ENCODE measurements around the gene ORC2. TPM values are rescaled to one million over a fixed set of nuclear protein-coding genes. Genes with fewer than 3 reads are reported as not detected.
A peak's percentile ranks its signal among the peaks of the same experiment; 100 is the strongest.

ORC2 gene
- total and polyA plus RNA-seq, 4 donors: 5.6 to 35.6 (median 20.4) TPM

DNA sequence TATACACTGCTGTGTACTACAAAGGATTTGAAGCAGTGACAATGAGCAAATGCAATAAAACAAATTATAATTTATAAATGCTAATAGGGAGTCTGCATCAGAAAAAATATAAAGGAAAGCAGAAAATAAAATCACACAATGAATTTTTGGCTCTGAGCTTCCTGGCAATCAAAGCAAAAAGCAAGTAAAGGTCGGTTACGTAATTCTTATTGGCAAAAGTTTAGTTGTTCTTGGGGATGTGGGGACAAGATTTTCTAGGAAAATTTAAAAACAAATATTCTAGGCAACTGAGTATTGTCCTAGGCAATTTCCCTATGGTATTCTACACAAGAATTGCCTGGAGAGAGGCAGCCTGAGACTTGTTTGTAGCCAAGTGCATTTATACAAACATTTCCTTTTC, 1.8 kb downstream of the ORC2 start:
- peaks cover 0 to 8% of the 10 kb centered on the region in 2 donors for H3K4me1 ChIP-seq (ENCODE audit: control insufficient read depth in 1 of 2, insufficient read depth in 2 of 2, low read length in 2 of 2)

DNA sequence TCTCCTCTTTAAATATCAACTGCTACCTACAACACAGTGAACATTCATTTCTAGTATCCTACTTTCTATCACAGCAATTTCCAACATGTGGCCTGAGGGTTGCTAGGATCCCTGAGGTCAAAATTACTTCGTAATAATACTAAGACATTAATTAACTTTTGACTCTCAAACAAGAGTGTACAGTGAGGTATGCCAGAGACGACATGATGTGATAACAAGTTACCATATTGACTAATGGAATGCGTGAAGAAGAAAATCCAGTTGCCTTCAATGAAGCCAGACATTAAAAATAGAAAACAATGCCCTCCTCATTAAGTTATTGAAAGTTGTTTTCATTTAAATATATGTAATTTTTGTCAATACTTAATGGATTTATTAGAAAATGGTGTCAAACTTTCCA, 13.1 kb downstream of the ORC2 start:
- 85% methylated on average over 3 of the region's 3 CpGs for WGBS, 2 donors
- intact Hi-C loops (cut with DNase I): no loop called here
- Histone ChIP-seq H3K4me3 (ENCODE audit: low read length in 2 of 2) (no peak overlapping the region), H3K27ac (ENCODE audit: low read depth in 1 of 2, low read length in 2 of 2) (no peak overlapping the region), H3K36me3 (ENCODE audit: control insufficient read depth in 1 of 2, insufficient read depth in 2 of 2, low read length in 1 of 2) (peaks cover 3% of the 10 kb centered on the region in 2 donors), H3K4me1 (ENCODE audit: control insufficient read depth in 1 of 2, insufficient read depth in 2 of 2, low read length in 2 of 2) (no peaks in the 10 kb centered on the region), H3K27me3 (ENCODE audit: control insufficient read depth in 1 of 2, insufficient read depth in 2 of 2, low read length in 1 of 2) (no peaks in the 10 kb centered on the region), H3K9me3 (ENCODE audit: control insufficient read depth, low read length) (no peaks in the 10 kb centered on the region)
- DNase-seq: no peak
- no peak for ATAC-seq (ENCODE audit: low FRiP score)

More for the DNA sequence above, 1.8 kb downstream of the ORC2 start:
- Histone ChIP-seq H3K27ac (ENCODE audit: low read depth in 1 of 2, low read length in 2 of 2) (no peak overlapping the region), H3K4me3 (ENCODE audit: low read length in 2 of 2) (no peak overlapping the region), H3K27me3 (ENCODE audit: control insufficient read depth in 1 of 2, insufficient read depth in 2 of 2, low read length in 1 of 2) (no peaks in the 10 kb centered on the region), H3K9me3 (ENCODE audit: control insufficient read depth, low read length) (no peaks in the 10 kb centered on the region), H3K36me3 (ENCODE audit: control insufficient read depth in 1 of 2, insufficient read depth in 2 of 2, low read length in 1 of 2) (no peaks in the 10 kb centered on the region)
- 1 to 7% methylated on average over 2 of the region's 2 CpGs for WGBS, 2 donors
- no peak for DNase-seq
- intact Hi-C loops (cut with DNase I): loop anchor here in 1 of 2 donors (10.0 kb wide), 1 partner anchor 247 kb away; no protein-coding TSS in a partner anchor
- ATAC-seq (ENCODE audit: low FRiP score): no peak

DNA sequence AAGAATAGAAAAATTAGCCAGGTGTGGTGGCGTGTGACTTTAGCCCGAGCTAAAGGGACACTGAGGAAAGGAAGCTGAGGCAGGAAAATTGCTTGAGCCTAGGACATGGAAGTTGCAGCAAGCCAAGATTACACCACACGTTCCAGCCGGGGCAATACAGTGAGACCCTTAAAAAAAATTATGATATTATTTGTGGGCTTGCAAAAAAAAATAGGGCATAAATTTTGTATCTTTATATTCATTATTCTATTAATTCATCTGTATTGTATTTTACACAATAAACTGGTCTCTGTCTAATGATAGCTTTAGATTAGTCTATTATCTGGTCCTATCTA, 18.1 kb downstream of the ORC2 start:
- Histone ChIP-seq H3K4me3 (ENCODE audit: low read length in 2 of 2) (no peak overlapping the region), H3K9me3 (ENCODE audit: control insufficient read depth, low read length) (no peaks in the 10 kb centered on the region), H3K27me3 (ENCODE audit: control insufficient read depth in 1 of 2, insufficient read depth in 2 of 2, low read length in 1 of 2) (no peaks in the 10 kb centered on the region), H3K27ac (ENCODE audit: low read depth in 1 of 2, low read length in 2 of 2) (no peak overlapping the region), H3K4me1 (ENCODE audit: control insufficient read depth in 1 of 2, insufficient read depth in 2 of 2, low read length in 2 of 2) (no peaks in the 10 kb centered on the region), H3K36me3 (ENCODE audit: control insufficient read depth in 1 of 2, insufficient read depth in 2 of 2, low read length in 1 of 2) (peaks cover 2 to 3% of the 10 kb centered on the region in 2 donors)
- ATAC-seq (ENCODE audit: low FRiP score) (no peak), DNase-seq (no peak)
- WGBS, 2 donors: 93% methylated on average over 4 of the region's 4 CpGs
- intact Hi-C loops (cut with DNase I): no loop called here

DNA sequence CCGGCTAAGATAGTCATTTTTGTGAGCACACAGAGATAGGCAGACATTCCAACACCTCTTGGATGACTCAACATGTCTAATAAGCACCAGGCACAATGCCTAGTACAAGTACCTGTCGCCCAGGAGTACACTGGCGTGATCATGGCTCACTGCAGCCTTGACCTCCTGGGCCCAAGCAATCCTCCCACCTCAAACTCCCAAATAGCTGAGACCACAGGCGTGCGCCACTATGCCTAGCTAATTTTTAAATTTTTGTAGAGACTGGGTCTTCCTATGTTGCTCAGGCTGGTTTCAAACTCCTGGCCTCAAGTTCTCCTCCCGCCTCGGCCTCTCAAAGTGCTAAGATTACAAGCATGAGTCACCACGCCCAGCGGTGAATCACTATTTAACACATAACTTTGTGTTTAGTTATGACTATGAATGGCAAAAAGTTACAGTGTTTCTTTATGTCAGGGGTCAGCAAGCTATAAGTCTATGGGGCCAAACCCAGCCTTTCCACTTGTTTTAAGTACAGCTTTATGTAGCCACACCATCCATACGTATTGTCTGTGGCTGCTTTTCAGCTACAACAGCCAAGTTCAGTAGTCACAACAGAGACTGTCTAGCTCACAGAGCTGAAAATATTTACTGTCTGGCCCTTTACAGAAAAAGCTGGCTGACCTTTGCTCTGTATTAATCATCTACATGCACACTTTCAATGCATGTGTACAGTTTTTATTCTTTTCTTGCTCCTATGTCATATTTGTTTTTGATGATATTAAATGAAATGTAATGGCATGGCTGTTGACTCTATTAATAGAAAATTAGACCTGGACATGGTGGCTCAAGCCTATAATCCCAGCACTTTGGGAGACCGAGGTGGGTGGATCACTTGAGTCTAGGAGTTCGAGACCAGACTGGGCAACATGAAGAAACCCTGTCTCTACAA, 18.7 kb downstream of the ORC2 start:
- peak in 1 of 2 donors; percentile 48 for DNase-seq
- H3K27ac ChIP-seq (ENCODE audit: low read depth in 1 of 2, low read length in 2 of 2): no peak overlapping the region
- no peaks in the 10 kb centered on the region for H3K4me1 ChIP-seq (ENCODE audit: control insufficient read depth in 1 of 2, insufficient read depth in 2 of 2, low read length in 2 of 2)
- ATAC-seq (ENCODE audit: low FRiP score): no peak
- WGBS, 2 donors: 84 to 85% methylated on average over 12 of the region's 12 CpGs
- intact Hi-C loops (cut with DNase I): no loop called here
- no peaks in the 10 kb centered on the region for H3K9me3 ChIP-seq (ENCODE audit: control insufficient read depth, low read length)
- H3K4me3 ChIP-seq (ENCODE audit: low read length in 2 of 2): no peak overlapping the region
- H3K36me3 ChIP-seq (ENCODE audit: control insufficient read depth in 1 of 2, insufficient read depth in 2 of 2, low read length in 1 of 2): peaks cover 2 to 5% of the 10 kb centered on the region in 2 donors
- H3K27me3 ChIP-seq (ENCODE audit: control insufficient read depth in 1 of 2, insufficient read depth in 2 of 2, low read length in 1 of 2): no peaks in the 10 kb centered on the region

DNA sequence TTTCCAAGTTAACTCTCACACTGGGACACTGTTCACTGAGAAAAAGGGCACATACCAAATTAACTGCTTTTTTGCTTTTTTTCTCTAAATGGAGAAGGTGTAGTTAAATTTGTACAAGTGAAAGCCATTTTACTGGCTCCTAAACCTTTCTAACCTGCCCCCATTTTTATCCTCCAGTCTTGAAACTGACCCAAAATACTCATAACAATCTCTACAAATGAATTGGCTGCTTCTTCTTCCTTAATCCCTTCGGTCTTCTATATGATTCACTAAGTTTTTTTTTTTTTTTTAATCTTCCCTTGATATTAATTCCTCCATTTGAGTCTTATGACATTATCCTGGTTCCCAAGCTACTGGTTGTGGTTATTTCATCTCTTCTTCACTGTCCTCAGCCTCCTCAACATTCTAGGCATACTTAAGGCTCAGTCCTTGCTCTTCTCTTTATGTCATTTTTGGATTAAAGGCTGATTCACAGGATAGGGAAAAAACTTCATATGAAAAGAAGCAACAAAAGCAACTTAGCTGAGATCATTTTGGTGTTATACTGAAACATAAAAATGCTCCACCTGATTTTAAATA, 19.8 kb downstream of the ORC2 start:
- 80 to 86% methylated on average over 1 of the region's 1 CpG for WGBS, 2 donors
- intact Hi-C loops (cut with DNase I): no loop called here
- DNase-seq: no peak

DNA sequence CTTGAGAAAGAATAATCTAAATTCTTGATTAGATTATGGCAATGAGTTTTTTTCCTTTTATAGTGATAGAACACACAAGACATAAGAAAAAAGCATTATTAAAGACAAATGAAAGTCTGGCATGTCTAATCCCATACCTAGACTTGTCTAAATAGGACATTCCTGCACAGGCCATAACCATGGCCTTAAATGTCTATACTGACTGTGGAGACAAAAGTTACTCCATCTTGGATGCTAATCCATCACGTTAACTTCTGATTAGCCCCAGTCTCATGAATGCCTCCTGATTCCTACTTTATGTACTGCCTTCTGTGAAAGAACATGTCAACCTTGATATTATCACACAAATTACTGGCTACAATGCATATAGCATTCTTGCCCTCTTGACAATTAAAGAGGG, 23.6 kb downstream of the ORC2 start:
- peaks cover 6 to 10% of the 10 kb centered on the region in 2 donors for H3K36me3 ChIP-seq (ENCODE audit: control insufficient read depth in 1 of 2, insufficient read depth in 2 of 2, low read length in 1 of 2)
- intact Hi-C loops (cut with DNase I): no loop called here
- 93% methylated on average over 1 of the region's 1 CpG for WGBS, 2 donors
- H3K4me1 ChIP-seq (ENCODE audit: control insufficient read depth in 1 of 2, insufficient read depth in 2 of 2, low read length in 2 of 2): no peaks in the 10 kb centered on the region
- H3K9me3 ChIP-seq (ENCODE audit: control insufficient read depth, low read length): no peaks in the 10 kb centered on the region
- H3K27me3 ChIP-seq (ENCODE audit: control insufficient read depth in 1 of 2, insufficient read depth in 2 of 2, low read length in 1 of 2): no peaks in the 10 kb centered on the region
- no peak overlapping the region for H3K27ac ChIP-seq (ENCODE audit: low read depth in 1 of 2, low read length in 2 of 2)
- no peak for DNase-seq
- no peak for ATAC-seq (ENCODE audit: low FRiP score)
- H3K4me3 ChIP-seq (ENCODE audit: low read length in 2 of 2): no peak overlapping the region

More for the DNA sequence above, 19.8 kb downstream of the ORC2 start:
- H3K27ac ChIP-seq (ENCODE audit: low read depth in 1 of 2, low read length in 2 of 2): no peak overlapping the region
- H3K4me3 ChIP-seq (ENCODE audit: low read length in 2 of 2): no peak overlapping the region
- ATAC-seq (ENCODE audit: low FRiP score): no peak
- H3K4me1 ChIP-seq (ENCODE audit: control insufficient read depth in 1 of 2, insufficient read depth in 2 of 2, low read length in 2 of 2): no peaks in the 10 kb centered on the region
- no peaks in the 10 kb centered on the region for H3K9me3 ChIP-seq (ENCODE audit: control insufficient read depth, low read length)
- H3K36me3 ChIP-seq (ENCODE audit: control insufficient read depth in 1 of 2, insufficient read depth in 2 of 2, low read length in 1 of 2): peaks cover 2 to 5% of the 10 kb centered on the region in 2 donors
- H3K27me3 ChIP-seq (ENCODE audit: control insufficient read depth in 1 of 2, insufficient read depth in 2 of 2, low read length in 1 of 2): no peaks in the 10 kb centered on the region

- Histone ChIP-seq H3K27ac (ENCODE audit: low read depth in 1 of 2, low read length in 2 of 2) (no peak overlapping the region), H3K27me3 (ENCODE audit: control insufficient read depth in 1 of 2, insufficient read depth in 2 of 2, low read length in 1 of 2) (no peaks in the 10 kb centered on the region), H3K9me3 (ENCODE audit: control insufficient read depth, low read length) (no peaks in the 10 kb centered on the region), H3K36me3 (ENCODE audit: control insufficient read depth in 1 of 2, insufficient read depth in 2 of 2, low read length in 1 of 2) (peaks cover under 1 to 4% of the 10 kb centered on the region in 2 donors), H3K4me1 (ENCODE audit: control insufficient read depth in 1 of 2, insufficient read depth in 2 of 2, low read length in 2 of 2) (no peaks in the 10 kb centered on the region), H3K4me3 (ENCODE audit: low read length in 2 of 2) (no peak overlapping the region)
- no peak for ATAC-seq (ENCODE audit: low FRiP score)
- DNase-seq: no peak
- intact Hi-C loops (cut with DNase I): no loop called here
- 73 to 74% methylated on average over 3 of the region's 3 CpGs for WGBS, 2 donors
Observed at GRCh38 chr2:200930947-200931626, 32.4 kb downstream of the ORC2 start.

- no peak overlapping the region for H3K27ac ChIP-seq (ENCODE audit: low read depth in 1 of 2, low read length in 2 of 2)
- peaks cover 1 to 3% of the 10 kb centered on the region in 2 donors for H3K36me3 ChIP-seq (ENCODE audit: control insufficient read depth in 1 of 2, insufficient read depth in 2 of 2, low read length in 1 of 2)
- DNase-seq: no peak
- no peaks in the 10 kb centered on the region for H3K27me3 ChIP-seq (ENCODE audit: control insufficient read depth in 1 of 2, insufficient read depth in 2 of 2, low read length in 1 of 2)
- no peaks in the 10 kb centered on the region for H3K9me3 ChIP-seq (ENCODE audit: control insufficient read depth, low read length)
- H3K4me1 ChIP-seq (ENCODE audit: control insufficient read depth in 1 of 2, insufficient read depth in 2 of 2, low read length in 2 of 2): no peaks in the 10 kb centered on the region
- WGBS, 2 donors: 77 to 85% methylated on average over 2 of the region's 2 CpGs
- H3K4me3 ChIP-seq (ENCODE audit: low read length in 2 of 2): no peak overlapping the region
- no peak for ATAC-seq (ENCODE audit: low FRiP score)
- intact Hi-C loops (cut with DNase I): no loop called here
Observed at GRCh38 chr2:200929334-200930249, 33.9 kb downstream of the ORC2 start.
